M059J (cell line): Measurements from ENCODE around the gene GRB14. TPM values are rescaled to one million over a fixed set of nuclear protein-coding genes. Genes with fewer than 3 reads are reported as not detected.
"Not testable (repeated sequence)": the region's sequence is repeated elsewhere in the genome, so short reads cannot be mapped to it uniquely, and the experiment has no call there.

ENCODE experiments used
- DNase-seq: peaks from one replicate; pipeline ENCODE4 v3.0.0-alpha.2; 2012; ENCODE audit warnings: low read depth
- total RNA-seq: library from RNA; depleted of rRNA; stranded (reverse); fragments of >200 nt; shearing (Covaris generic); gene quantifications from 2 replicates; pipeline ENCODE4 v1.2.3, GENCODE V29; 2014; rRNA removed

Gene GRB14
- total RNA-seq, 1 experiment from 2014 or later = 0.15 TPM

DNA sequence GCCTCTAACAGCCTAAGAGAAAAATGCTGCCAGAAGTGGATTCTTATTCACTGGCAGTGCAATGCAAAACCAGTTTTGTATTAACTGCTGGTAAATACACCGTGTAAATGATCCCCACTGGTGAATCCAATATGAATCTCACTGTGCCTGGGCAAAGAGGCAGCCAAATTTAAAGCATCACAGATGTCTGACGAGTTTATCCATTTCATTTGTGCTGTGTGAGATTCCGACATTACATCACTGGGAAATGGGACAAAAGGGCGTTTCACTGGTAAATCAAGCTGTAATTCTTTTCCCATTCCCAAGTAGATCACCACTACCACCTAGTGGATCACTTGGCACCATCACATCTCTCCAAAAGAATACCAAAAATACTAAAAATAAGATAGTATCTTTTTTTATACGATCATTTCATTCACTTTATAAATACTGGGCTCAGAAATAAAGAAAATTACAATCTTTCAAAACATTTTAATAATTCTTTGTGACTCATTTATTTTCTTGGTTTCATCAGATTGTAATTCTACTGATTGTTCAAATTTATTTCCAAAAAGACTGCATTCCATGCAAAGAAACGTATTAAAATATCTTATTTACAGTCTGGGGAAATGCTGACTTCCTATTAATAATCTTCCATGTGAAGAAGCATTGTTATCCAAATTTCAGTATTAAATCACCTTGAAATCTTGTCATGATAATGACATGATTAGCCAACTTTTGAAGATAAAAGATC is 125.6 kb downstream of the GRB14 start:
- DNase-seq = peak; percentile 56

DNA sequence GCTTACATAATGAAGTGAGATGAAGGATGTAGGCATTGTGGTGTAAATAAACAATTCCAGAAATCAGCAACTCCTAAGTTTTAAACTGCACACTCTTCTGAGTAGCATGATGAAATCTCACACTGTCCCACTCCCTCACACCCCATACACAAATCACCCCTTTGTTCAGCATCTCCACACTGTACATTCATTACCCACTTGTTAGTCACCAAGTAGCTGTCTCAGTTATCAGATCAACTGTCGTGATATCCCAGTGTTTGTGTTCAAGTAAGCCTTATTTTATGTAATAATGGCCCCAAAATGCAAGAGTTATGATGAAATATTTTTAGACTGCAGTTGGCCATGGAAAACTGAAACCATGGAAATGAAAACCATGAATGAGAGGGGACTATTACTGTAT is 135.7 kb downstream of the GRB14 start:
- DNase-seq = peak; percentile 18

DNA sequence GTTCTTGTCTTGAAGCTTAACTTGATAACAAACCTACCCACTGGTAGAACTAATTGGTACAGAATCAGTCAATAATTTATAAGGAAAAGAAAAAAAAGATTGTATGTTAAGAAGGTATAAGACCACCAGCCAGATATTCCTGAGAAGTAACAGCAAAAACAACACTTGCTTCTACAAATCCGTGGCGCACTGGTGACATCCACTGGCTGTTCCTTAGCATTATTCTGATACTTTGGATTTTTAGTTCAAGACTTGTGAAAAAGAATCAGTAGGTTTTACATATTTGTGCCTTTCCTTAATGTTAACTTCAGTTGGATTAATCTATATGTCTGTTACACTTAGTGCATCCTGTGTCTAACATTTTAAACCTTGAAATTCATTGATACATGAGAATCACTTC is 141.8 kb downstream of the GRB14 start:
- peak; percentile 31 for DNase-seq

DNA sequence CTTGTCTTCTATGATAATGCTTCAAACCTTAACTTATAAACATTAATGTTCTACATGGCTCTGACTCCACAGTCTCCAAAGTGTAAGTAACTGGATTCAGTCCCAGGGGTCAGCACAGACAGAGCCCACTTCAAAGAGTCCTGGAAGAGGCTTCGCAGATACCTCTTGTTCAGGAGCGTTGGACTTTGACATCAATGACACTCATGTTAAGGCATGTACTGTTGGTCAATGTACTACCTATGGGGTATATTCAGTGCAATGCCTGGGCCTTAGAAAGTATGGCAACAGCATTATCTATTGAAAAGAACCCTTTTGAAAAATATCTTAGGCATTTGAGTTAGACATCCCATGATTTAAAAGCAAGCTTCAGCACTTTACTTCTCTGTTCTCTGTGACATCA is 143.1 kb downstream of the GRB14 start:
- no peak for DNase-seq

DNA sequence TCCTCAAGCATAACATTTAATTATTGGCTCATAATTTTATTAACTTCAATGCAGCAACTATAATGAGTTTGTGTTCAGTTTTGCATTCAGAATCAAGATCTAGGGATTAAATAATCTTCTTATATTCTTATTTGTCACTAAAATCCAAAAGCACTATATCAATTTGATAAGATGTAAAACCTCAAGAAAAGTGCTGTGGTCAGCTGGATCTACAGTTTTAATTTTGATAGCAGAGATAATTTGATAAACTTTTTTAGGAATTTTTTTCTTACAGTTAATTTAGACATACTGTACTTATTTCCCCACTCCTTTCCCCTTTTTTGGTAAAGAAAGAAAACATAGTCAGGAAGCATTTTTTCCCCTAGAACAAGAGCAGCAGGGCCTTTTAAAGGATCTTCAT is 146.4 kb downstream of the GRB14 start:
- no peak for DNase-seq

DNA sequence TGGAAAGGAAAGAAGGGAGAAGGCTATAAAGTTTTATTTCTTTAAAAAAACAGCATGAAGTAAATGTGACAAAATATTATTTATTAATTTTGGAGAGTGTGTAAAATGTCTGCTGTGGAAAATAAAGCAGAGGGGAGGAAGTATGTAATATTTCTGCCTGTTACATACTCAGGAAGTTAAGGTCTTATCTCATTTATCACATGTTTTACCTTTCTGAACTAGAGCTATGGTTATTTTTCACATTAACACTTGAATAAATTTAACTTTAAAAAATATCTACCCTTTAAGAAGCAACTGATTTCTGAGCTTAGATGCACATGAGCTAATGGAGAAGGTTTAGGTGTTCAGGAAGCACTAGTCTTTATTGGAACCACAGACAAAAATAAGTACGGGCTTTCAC is 148.3 kb downstream of the GRB14 start:
- DNase-seq = no peak

DNA sequence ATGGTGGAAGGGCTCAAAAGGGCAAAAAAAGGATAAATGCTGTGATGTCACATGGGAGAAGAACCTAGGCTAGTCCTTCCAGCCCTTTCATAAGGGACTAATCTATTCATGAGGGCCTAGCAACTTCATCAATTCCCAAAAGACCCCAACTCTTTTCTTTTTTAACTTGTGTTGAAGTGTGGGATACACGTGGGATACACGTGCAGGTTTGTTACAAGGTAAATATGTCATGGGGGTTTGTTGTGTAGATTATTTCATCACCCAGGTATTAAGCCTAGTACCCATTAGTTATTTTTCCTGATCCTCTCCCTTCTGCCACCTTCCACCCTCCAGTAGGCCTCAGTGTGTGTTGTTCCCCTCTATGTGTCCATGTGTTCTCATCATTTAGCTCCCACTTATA is 156.2 kb downstream of the GRB14 start:
- not testable (repeated sequence) for DNase-seq

DNA sequence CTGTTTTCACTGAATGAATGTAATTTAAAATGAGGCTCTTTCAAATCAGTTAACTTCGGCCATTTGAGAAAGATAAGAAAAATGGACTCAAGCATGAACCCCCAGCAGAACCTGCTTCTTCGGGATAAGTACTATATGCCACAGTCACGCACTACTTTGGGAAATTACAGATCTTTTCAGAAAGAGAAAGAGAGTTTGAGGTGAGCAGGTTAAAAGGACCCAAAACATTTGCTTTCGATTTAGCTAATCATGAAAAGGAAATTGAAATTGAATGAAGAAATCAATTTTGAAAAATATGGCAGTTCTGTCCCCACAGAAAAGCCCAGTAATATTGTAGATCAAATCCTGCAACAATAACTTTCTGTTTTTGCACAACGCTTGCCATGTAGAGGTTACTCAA is 156.9 kb downstream of the GRB14 start:
- DNase-seq = no peak

DNA sequence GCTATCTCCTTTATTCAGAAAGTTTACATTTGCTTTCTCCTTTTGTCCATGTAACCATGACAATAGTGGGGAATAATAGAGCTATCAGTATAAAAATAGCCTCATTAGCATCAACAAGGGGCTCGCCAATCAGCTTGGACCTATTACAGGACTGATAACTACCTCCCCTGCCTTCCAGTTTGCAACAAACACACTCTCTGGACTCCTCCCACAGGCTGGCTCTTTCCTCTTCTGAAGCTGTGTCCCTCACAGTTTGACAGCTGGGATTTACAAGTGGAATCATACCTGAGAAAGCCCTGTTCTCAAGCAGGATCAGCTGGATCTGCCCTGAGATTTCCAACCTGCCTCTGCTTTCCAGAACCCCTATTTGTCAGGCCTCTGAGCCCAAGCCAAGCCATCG is 162.5 kb downstream of the GRB14 start:
- no peak for DNase-seq

DNA sequence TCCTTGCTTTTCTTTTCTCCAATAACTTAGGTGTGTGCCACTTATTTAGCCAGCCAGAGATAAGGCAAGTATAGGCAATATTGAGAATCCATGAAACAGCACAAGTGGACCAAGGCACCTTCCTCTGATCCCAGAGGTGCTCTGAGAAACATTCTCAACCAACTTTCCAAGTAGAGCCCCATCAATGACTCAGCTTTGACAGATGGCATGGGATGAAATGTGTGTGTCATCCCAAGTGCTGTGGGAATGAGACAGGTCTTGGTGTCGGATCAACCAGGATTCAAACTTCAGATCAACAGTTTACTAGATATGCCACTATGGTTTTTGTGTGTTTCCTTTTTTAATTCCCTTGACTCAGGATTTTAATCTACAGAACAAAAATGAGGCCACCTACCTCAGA is 164.0 kb downstream of the GRB14 start:
- peak; percentile 11 for DNase-seq

DNA sequence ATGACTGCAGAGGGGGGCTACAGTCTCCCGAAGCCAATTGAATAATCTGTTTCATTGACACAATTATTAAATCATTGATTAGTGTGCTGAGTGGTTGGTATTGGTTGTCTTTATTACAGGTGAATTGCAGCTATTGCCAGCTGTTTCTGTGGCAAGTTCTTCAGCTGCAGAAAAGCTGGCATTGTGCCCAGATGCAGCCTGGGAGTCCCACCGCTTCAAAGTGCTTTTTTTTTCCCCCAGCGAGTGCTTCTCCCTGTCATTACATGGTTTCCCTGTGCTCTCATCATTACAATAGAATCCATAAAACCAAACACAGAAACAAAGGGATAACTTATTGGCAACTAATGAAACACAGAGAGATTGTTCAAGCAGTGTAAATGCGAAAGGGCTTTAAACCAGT is 164.7 kb downstream of the GRB14 start:
- DNase-seq = no peak

DNA sequence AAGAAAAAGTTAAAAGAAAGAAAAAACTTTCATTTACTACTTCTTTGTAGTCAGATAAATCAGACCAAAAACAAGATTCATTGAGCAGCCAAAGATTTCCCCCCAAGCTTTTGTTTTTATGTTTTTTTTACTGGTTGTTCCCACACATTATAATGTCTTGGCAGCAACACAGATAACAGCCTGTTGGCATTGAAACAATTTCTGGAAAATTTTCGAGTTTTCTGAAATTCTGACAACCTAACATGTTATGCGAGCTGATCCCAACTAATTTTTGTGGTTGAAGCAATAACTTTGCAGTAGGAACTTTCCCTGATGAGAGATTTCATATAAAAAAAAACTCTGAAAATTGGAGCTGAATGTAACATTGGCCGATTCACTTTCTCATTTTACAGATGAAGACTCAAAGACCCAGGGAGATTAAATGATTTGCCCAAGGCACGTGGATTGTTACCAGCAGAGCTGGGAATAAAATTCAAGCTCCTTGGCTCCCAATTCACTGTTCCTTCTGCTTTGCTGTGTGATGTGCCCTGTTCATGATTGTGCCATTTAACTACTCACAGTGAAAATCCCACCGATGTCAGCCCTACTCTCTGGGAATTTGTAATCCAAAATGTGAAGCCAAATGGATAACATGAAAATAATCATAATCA is 167.5 kb downstream of the GRB14 start:
- no peak for DNase-seq

DNA sequence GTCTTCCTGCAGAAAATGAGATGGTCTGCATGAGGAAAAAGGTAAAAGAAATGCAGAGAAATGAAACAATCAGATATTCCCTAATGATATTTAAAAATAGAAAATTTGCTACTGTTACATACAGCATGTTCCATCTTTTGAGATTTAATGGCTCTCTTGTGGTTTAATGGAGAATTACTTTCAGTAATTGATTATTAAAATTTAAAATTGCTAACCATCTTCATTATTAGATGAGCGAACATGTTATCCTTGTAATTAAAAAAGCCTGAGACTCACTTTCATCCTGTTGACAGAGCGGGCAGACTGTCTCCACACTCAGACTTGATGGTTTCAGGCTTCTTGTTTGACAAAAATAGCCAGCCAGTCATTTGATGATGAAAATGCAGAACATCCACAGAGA is 171.0 kb downstream of the GRB14 start:
- DNase-seq = no peak

DNA sequence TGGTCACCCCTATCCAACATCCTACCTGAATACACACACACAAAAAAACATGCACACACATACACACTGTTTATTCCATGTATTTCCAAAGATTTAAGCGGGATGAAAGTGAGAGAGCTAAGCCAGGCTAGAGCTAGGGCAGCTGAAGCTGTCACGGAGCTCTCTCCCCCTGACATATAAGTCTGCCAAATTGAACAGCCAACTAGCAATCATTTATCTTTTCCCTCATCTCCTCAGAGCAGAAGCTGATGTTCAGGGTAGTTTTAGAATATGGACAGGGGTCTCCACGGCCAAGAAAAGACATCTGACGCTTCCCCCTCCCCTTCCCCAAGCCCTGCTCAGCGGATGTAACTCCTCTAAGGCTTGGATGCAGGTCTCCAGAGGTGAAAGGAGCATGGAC is 171.6 kb downstream of the GRB14 start:
- no peak for DNase-seq

DNA sequence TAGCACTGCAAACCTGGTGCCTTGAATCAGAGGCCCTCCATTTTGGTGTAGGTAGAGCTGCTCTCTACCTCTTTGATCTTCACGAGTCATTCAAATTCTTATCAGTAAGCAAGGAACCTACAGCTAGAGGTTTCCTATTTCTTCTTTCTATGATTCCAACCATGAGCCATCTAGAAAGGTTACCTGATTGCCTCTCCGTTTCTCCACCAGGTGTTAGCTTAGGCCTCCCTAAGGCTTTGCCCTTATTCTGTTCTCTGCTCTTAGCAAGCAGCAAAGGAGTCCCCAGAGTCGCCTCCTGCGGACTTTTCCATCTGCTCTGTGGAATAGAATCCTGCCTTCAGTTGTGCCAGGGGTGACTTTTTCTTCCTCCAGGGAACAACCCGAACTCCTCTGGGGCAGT is 173.6 kb downstream of the GRB14 start:
- no peak for DNase-seq

Other genes starting within 250 kb of the GRB14 start
- 12.5 and 15.6 TPM in 2 replicates for gene COBLL1, start 220.3 kb upstream of the GRB14 start, total RNA-seq